Activated CD4-positive, alpha-beta T cell treated with anti-CD3 and anti-CD28 coated beads, Interleukin-10, Interleukin-2, amounts not matched to agents 100 ng/mL and 50 ng/mL, durations not matched to agents 16 hours and 8 hours (primary cell): Measurements from ENCODE around the gene SPINK14.

ENCODE experiments used
- DNase-seq: peaks from one replicate; pipeline ENCODE4 v3.0.0-alpha.2; 2020

The SPINK14 gene, protein sequence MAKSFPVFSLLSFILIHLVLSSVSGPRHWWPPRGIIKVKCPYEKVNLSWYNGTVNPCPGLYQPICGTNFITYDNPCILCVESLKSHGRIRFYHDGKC

DNA sequence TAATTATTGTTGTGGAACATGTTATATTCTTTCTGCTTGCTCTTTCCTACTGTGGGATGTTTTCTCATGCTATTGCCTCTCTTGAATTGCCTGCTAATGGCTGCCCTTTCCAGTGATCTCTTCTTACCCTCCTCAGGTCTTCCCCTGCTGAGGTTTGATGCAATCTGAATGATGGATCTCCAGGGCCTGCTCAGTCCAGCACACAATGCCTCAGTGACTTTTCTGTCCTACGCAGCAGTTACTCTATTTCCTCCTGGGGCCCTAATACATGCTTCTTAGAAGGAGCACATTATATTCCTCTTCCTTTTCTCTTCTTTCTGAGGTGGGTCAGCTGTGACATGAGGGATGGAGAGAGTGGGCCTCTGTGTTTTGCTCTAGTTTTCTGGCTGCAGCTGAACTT, at the start of gene SPINK14:
TSS of gene SPINK14 (plus strand) at position 301 of the 400 bp plus-strand sequence. CDS start 1,187 bp downstream, outside the sequence.
- no peak for DNase-seq

DNA sequence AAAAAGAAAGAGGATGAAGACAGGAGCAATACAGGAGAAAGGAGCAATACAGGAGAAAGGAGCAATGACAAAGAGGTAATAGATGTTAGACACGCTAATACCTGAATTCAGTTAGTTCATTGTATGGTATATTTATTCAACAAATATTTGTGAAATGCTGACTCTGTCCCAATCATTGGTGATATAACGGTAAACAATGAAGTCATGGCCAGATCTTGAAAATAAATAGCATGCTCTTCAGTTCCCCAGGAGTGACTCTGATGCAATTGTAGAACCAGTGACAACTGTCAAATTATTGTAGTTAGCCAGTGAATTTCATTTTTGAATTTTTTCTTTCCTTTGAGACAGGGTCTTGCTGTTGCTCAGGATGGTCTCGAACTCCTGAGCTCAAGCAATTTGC, 48.0 kb upstream of the SPINK14 start:
- no peak for DNase-seq

- no peak for DNase-seq
Measured at GRCh38 chr5:148125641-148126040, 42.7 kb upstream of the SPINK14 start.

DNA sequence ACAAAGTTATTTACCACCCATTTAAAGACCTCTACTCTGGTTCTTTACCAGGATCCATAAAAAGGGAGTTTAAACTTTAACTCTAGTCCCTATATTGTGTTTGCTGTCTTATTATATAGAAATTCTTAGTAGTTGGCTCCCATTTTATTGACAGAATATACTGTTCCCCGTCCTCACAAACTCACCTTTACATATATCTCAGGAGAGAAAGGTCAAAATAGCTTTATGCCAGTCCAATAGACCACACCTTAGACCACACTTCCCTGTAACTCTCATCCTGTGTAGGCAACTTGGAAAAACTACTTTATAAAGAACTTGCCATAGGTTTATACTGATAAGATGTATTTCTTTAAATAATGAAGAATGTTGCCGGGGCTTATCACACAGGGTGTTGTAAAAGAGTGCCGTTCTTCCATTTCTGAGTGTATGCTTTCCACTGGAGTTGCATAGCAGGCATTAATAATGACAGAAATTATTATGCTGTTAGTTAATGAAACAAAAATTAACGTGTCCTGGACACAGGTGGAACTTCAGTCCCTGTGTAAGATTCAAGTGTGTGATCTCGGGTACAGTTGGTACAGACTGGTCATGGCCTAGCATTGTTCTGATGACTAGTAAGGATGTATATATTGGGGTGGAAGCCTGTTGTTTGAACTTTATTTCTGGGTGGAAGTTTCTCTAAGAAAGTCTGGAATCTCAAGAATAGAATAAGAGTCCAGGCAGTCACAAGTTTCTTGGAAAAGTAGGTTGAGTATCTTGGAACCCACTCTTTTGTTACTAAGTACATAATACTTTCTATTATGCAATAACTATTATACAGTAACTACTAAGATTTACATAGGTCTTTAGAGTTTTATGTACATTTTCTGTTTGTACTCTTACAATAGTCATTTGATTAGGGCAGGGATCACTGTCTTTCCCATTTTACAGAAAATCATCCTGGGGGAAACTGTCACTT, 33.0 kb upstream of the SPINK14 start:
- DNase-seq, result no peak

- no peak for DNase-seq
Measured at GRCh38 chr5:148140846-148141245, 27.5 kb upstream of the SPINK14 start.

- no peak for DNase-seq
Measured at GRCh38 chr5:148141645-148142044, 26.7 kb upstream of the SPINK14 start.

DNA sequence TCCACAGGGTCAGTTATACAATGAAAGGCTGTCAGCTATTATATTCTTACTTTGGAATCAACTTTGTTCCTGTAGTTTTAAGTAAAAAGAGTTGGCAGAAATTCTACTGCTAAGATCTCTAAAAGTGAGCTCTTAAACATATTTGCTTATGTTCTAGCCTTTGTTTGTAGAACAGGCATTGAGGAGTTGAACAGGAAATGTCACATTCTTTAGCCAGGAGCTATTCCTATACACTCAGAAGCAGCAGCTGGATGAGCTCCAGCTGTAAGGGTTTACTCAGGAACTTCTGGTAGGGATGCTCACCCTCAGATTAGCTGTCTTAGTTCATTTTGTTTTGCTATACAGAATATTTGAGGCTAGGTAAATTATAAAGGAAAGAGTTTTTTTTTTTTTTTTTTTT, 22.4 kb upstream of the SPINK14 start:
- no peak for DNase-seq

- DNase-seq, result no peak
Measured at GRCh38 chr5:148146487-148146886, 21.9 kb upstream of the SPINK14 start.

DNA sequence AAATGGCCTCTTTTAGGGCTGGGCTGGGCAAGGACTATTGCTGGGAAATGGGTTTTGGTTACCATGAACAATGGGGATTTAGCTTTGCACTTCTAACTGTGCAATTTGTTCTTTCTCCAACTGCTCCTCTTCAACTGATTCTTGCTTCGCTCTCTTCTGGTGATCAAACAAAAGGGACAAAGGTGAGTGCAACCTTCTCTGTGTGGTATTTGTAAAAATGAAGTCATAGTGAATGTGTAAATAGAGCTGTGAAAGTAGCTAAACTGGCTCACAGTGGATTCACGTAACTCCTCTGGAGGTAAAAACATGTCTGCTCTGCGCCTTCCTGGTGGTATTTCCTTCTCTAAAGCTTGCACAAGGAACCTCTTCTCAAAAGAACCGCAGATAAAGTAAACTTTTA, 20.9 kb upstream of the SPINK14 start:
- no peak for DNase-seq

DNA sequence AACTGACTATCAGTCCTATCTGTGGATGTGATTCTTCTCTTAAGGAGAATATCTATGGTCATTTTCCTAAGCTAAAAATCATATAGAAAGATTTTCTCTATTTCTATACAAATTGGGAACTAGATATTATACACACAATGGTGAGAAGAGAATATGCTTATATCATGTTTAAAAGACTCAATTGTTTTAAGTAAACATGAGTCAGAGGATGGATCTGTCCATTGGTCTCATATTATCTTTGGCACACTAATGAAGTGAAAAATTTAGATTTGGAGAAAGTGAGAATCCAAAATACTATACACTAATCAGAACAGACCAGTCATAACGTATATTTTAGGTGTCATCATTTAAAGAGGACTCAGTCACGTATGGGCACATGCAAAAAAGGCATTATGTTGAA, 16.5 kb upstream of the SPINK14 start:
- no peak for DNase-seq

DNA sequence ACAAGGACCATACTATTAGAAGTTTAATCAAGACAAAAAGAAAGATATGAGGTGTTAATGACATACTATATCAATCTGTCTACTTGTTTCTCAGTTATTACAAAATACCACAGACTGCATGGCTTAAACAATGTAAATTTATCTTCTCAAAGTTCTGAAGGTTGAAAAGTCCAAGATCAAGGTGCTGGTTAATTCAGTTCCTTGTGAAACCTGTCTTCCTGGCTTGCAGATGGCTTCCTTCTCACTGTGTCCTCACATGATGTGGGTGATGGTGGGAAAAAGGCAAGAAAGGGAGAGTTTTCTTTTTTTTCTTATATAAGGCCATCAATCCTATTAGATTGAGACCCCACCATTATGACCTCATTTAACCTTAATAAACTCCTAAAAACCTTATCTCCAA, 15.6 kb upstream of the SPINK14 start:
- no peak for DNase-seq

DNA sequence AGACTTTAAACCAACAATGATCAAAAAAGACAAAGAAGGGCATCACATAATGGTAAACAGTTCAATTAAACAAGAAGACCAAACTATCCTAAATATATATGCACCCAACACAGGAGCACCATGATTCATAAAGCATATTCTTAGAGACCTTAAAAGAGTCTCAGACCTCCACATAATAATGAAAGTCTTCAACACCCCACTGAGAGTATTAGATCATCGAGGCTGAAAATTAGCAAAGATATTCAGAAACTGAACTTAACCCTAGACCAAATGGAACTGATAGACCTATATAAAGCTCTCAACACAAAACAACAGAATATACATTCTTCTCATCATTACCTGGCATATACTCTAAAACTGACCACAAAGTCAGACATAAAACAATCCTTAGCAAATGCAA, 11.7 kb upstream of the SPINK14 start:
- DNase-seq, result no peak

DNA sequence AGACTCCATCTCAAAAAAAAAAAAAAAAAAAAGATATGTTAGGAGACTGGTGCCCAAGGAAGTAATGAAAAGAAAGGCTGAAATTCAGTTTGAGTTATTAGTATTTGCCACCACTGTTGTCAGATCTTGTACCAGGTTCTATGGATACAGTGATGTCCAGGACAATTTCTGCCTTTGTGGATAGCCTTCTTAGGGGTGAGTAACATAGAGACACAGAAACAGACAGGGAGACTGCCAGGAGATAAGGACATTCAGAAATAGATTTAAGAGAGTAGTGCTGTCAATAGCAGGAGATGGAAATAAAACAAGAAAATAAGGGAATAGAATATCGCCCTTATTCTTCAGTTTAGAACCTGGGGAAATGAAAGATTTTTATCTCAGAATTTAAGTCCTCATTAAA, 6.3 kb upstream of the SPINK14 start:
- DNase-seq, result no peak

DNA sequence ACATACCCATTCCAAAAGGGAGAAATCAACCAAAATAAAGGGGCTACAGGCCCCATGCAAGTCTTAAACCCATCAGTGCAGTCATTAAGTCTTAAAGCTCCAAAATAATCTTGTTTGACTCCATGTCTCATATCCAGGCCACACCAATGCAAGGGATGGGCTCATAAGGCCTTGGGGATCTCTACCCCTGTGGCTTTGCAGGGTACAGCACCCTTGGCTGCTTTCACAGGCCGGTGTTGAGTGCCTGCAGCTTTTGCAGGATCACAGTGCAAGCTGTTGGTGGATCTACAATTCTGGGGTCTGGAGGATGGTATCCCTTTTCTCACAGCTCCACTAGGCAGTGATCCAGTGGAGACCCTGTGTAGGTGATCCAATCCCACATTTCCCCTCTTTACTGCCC, 5.0 kb upstream of the SPINK14 start:
- DNase-seq, result no peak

DNA sequence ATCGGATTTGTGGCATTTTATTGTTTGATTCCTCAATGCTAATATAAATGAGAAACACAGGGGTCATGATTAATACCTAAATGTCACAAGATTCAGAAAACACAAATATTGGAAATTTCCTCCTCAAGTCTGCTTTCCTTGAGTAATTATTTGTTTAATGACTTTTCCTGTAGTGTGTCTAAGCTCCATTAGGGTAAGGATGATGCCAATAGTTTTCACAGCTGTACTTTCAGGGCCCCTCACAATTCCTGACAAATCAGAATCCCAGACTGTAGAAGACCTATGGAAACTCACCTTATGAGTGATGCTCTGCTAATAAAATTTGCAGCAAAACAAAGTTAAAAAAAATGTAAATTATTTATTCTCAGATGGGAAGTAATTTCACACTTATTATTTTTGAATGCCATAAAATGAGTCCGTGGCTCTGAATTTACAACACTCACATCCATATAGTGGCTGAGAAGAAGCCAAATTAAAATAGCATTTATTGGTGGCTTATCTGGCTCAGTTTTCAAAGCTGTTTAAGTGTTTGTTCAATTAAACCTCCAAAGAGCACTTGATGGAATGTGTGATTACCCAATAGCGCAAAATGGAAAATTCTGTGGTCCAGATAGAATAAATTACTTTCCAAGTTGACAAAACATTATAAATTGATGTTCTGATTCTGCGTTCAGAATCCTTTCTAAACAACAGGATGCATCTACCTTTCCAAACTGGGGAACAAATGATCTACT, 1.6 kb upstream of the SPINK14 start:
- DNase-seq, result no peak

- DNase-seq, result no peak
Measured at GRCh38 chr5:148172377-148172776, 4.0 kb downstream of the SPINK14 start.

DNA sequence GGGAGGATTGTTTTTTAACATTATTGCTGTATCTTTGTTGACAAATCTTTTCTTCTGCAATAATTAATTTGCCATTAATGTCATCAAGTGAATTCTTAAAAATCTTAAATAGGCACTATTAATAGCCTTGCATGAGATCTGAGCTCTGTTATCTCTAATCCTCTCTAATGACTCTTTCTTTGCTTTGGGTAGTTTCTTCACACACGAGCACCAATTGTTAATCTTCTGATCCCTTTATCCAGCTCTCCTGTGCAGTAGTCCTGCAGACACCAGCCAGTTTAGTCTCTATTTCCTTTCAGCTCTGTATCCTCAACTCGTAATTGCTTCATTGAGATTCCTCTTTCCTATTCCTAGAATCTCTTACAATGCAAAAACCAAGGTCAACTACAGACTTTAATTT, 8.1 kb downstream of the SPINK14 start:
- DNase-seq, result no peak

DNA sequence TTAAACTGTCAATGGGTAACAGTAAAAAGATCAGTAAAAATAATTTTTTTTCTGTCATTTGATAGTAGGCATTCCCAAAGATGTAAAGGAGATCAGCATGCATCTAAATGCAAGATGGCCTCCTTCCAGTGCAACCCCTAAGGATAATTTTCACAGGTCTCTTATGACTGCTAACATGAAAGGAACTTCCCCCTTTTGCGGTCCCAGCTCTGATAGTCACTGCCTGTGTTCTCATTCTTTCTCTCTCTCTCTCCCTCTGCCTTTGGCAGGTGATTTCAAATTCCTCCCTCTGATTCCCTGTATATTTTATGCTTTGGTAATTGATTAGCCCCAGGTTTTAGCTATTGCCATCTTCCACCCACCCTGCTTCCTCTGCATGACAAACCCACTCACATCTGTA, 8.9 kb downstream of the SPINK14 start:
- DNase-seq, result no peak

GRCh38 chr5:148179234-148179824, 11.0 kb downstream of the SPINK14 start:
- DNase-seq, result peak; percentile 74

- peak; percentile 90 for DNase-seq
Measured at GRCh38 chr5:148186248-148187003, 18.1 kb downstream of the SPINK14 start.

GRCh38 chr5:148191010-148191409, 22.7 kb downstream of the SPINK14 start:
- no peak for DNase-seq

DNA sequence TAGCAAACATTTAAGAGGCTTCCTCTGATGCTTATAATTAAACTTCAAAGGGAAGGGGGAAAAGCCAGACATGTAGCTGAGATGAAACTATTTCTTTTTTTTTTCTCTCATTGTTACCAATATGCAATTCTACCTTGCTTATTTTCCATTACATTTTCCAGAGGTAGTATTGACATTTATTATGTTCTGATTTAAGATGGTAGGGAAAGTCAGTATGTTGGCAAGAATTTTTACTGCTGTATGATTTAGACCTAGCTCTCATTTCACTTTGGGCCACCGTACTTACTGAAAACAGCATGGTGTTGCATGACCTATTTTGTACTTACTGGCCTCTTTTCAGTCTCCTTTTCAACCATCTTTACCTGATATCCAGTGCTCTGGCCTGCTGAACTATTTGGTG, 24.9 kb downstream of the SPINK14 start:
- no peak for DNase-seq

GRCh38 chr5:148201151-148201550, 32.8 kb downstream of the SPINK14 start:
- no peak for DNase-seq
